PC-9 (cell line): ENCODE results near the gene SGTA. TPM values are rescaled to one million over a fixed set of nuclear protein-coding genes. Genes with fewer than 3 reads are reported as not detected.

Experiments
- BruUV-seq: library from RNA; stranded (reverse); fragments of 400-500 nt; replicated peaks from 2 replicates; lab custom pipeline; 2021; lab: Mats Ljungman, UMichigan
- CTCF ChIA-PET: fragments of 300-600 bp; sonication (Branson Sonifier 250); formaldehyde crosslinking; loops from one replicate; lab custom pipeline; 2022; ENCODE audit warnings: antibody characterized with exemption; lab: Charles Lee
- POLR2A ChIA-PET: fragments of 300-600 bp; sonication (Branson Sonifier 250); formaldehyde crosslinking; loops from one replicate; lab custom pipeline; 2022; ENCODE audit warnings: antibody characterized with exemption; ENCODE audit not compliant: unreplicated experiment; lab: Charles Lee
- DNase-seq, 2 experiments: peaks; one replicate each; pipeline versions ENCODE4 v3.0.0 to v3.0.0-alpha.2; 2015 to 2022; ENCODE audit warnings: mixed read lengths in 1 of 2
- H2AFZ ChIP-seq: fragments of 200-600 bp; sonication (generic); 2 replicates; pipeline ENCODE4 v1.8.1; 2017; ENCODE audit warnings: antibody characterized with exemption
- H3F3A ChIP-seq: fragments of 200-600 bp; sonication (generic); 2 replicates; pipeline ENCODE4 v1.8.1; 2017; ENCODE audit warnings: antibody characterized with exemption, mild to moderate bottlenecking, low read depth; ENCODE audit not compliant: insufficient read depth
- H3K27ac ChIP-seq: fragments of 200-600 bp; sonication (generic); 2 replicates; pipeline ENCODE4 v1.6.1; 2016; ENCODE audit warnings: mixed run types
- H3K27me3 ChIP-seq: fragments of 200-600 bp; sonication (generic); 2 replicates; pipeline ENCODE4 v1.6.1; 2016; ENCODE audit warnings: low read depth, mixed run types; ENCODE audit not compliant: insufficient read depth
- H3K36me3 ChIP-seq: fragments of 200-600 bp; sonication (generic); 2 replicates; pipeline ENCODE4 v1.6.1; 2016; ENCODE audit warnings: low read depth, mixed run types
- H3K4me1 ChIP-seq: fragments of 200-600 bp; sonication (generic); replicated peaks from 2 replicates; pipeline ENCODE4 v1.6.1; 2016; ENCODE audit warnings: mixed run types; ENCODE audit not compliant: insufficient read depth
- H3K4me2 ChIP-seq: fragments of 200-600 bp; sonication (generic); 2 replicates; pipeline ENCODE4 v1.6.1; 2017; ENCODE audit warnings: mixed run types
- H3K4me3 ChIP-seq: fragments of 200-600 bp; sonication (generic); 2 replicates; pipeline ENCODE4 v1.6.1; 2016; ENCODE audit warnings: mixed run types
- H3K79me2 ChIP-seq: fragments of 200-600 bp; sonication (generic); 2 replicates; pipeline ENCODE4 v1.6.1; 2017; ENCODE audit warnings: low read depth, mixed run types
- H3K9me2 ChIP-seq: fragments of 200-600 bp; sonication (generic); 2 replicates; pipeline ENCODE4 v1.8.1; 2017; ENCODE audit warnings: mild to moderate bottlenecking; ENCODE audit not compliant: insufficient read depth
- H3K9me3 ChIP-seq: fragments of 200-600 bp; sonication (generic); 2 replicates; pipeline ENCODE4 v1.8.1; 2016; ENCODE audit warnings: low read depth; ENCODE audit not compliant: insufficient read depth
- H4K20me1 ChIP-seq: fragments of 200-600 bp; sonication (generic); 2 replicates; pipeline ENCODE4 v1.8.1; 2017; ENCODE audit not compliant: insufficient read depth
- CTCF ChIP-seq: fragments of 200-600 bp; sonication (generic); conservative IDR thresholded peaks from 2 replicates; pipeline ENCODE4 v1.6.1; 2017; ENCODE audit warnings: mixed run types, antibody characterized with exemption, mild to moderate bottlenecking, moderate library complexity
- EZH2 ChIP-seq: fragments of 200-600 bp; sonication (generic); IDR thresholded peaks from 2 replicates; pipeline ENCODE4 v1.8.0; 2017; ENCODE audit warnings: antibody characterized with exemption, low read depth
- intact Hi-C: fragments of 100-400 bp; cut with micrococcal nuclease; formaldehyde crosslinking; loops from one replicate; pipeline ENCODE4 v1.10.0; 2022; ENCODE audit not compliant: unreplicated experiment
- total RNA-seq: library from RNA; stranded (reverse); gene quantifications from 2 replicates; pipeline ENCODE4 v1.2.3, GENCODE V29; 2021

Gene SGTA
- total RNA-seq, 1 experiment from 2014 or later, result 40.7 TPM

GRCh38 chr19:2785244-2785997, 2.3 kb upstream of the SGTA start, which contains the start of gene THOP1:
Gene THOP1, plus strand, starts transcription at chr19:2785503. Its CDS starts 160 bp downstream, at chr19:2785663.
- ChIA-PET CTCF (interaction anchor here (0.6 to 0.7 kb wide), 2 partner anchors 629 to 664 kb away, joined by 6 to 7 read pairs; no protein-coding TSS in a partner anchor), POLR2A (interaction anchor here (0.7 to 1.0 kb wide), 2 partner anchors 52 to 56 kb away, joined by 3 to 6 read pairs; partner anchors contain the start of gene ZNF555)
- no peaks in the 10 kb centered on the region for H3K27me3 ChIP-seq
- peaks cover 8% of the 10 kb centered on the region; the same call in 1 of the 2 replicates for H3F3A ChIP-seq
- peaks cover 7% of the 10 kb centered on the region for H4K20me1 ChIP-seq
- BruUV-seq, result no TSS peak
- H3K9me3 ChIP-seq, result no peaks in the 10 kb centered on the region
- H3K4me1 ChIP-seq, result peaks cover 10% of the 10 kb centered on the region; the same call in 1 of the 2 replicates
- H3K27ac ChIP-seq, result no peak within 1 kb of the TSS
- TF ChIP-seq CTCF, result no peak
- TF ChIP-seq EZH2, result no peak
- H3K4me3 ChIP-seq, result peak within 1 kb of the TSS; percentile 82
- peak within 1 kb of the TSS; percentile 93 for H2AFZ ChIP-seq
- peaks cover 54% of the 10 kb centered on the region for H3K79me2 ChIP-seq
- peak; percentile 92 to 95 for DNase-seq
- no peaks in the 10 kb centered on the region for H3K9me2 ChIP-seq
- intact Hi-C loops, result no loop called here
- no peaks in the 10 kb centered on the region for H3K36me3 ChIP-seq
- H3K4me2 ChIP-seq, result peak within 1 kb of the TSS; percentile 90

- Histone ChIP-seq H3K9me2 (no peaks in the 10 kb centered on the region), H3K4me1 (peaks cover 10% of the 10 kb centered on the region; the same call in 1 of the 2 replicates), H3K27me3 (no peaks in the 10 kb centered on the region), H3K27ac (peak overlapping the region; percentile 73), H3K4me2 (peak overlapping the region; percentile 84), H3F3A (peaks cover 8% of the 10 kb centered on the region; the same call in 1 of the 2 replicates), H2AFZ (peak overlapping the region; percentile 92), H4K20me1 (peaks cover 7% of the 10 kb centered on the region), H3K9me3 (no peaks in the 10 kb centered on the region), H3K36me3 (no peaks in the 10 kb centered on the region), H3K4me3 (peak overlapping the region; percentile 43; the same call in 1 of the 2 replicates), H3K79me2 (peaks cover 70% of the 10 kb centered on the region)
- intact Hi-C loops, result no loop called here
- ChIA-PET POLR2A (interaction anchor here (0.6 kb wide), 1 partner anchor 163 kb away, joined by 3 read pairs; no protein-coding TSS in a partner anchor), CTCF (interaction anchor here (0.5 to 0.6 kb wide), 2 partner anchors 142 to 1201 kb away, joined by 3 read pairs; partner anchors contain the start of gene EEF2)
- BruUV-seq, result no TSS peak
- TF ChIP-seq EZH2 (no peak), CTCF (no peak)
- no peak for DNase-seq
Observed at GRCh38 chr19:2783781-2784145, 690 bp upstream of the SGTA start.

- peaks cover 8% of the 10 kb centered on the region; the same call in 1 of the 2 replicates for H3F3A ChIP-seq
- TF ChIP-seq CTCF, result no peak
- no peak for TF ChIP-seq EZH2
- H3K36me3 ChIP-seq, result no peaks in the 10 kb centered on the region
- no peaks in the 10 kb centered on the region for H3K9me2 ChIP-seq
- H3K79me2 ChIP-seq, result peaks cover 74% of the 10 kb centered on the region
- H3K4me3 ChIP-seq, result peak overlapping the region; percentile 72
- peak overlapping the region; percentile 34; the same call in 1 of the 2 replicates for H3K27ac ChIP-seq
- H3K9me3 ChIP-seq, result no peaks in the 10 kb centered on the region
- peak overlapping the region; percentile 81 for H2AFZ ChIP-seq
- no peaks in the 10 kb centered on the region for H3K27me3 ChIP-seq
- H3K4me1 ChIP-seq, result peaks cover 10% of the 10 kb centered on the region; the same call in 1 of the 2 replicates
- H4K20me1 ChIP-seq, result peaks cover 10% of the 10 kb centered on the region
- intact Hi-C loops, result no loop called here
- no TSS peak for BruUV-seq
- no peak for DNase-seq
- CTCF ChIA-PET, result interaction anchor here (0.6 kb wide), 1 partner anchor 65 kb away, joined by 3 read pairs; no protein-coding TSS in a partner anchor
- peak overlapping the region; percentile 89 for H3K4me2 ChIP-seq
- POLR2A ChIA-PET, result interaction anchor here (0.7 kb wide), 1 partner anchor 23 kb away, joined by 4 read pairs; no protein-coding TSS in a partner anchor
Observed at GRCh38 chr19:2782329-2782935, 641 bp downstream of the SGTA start.
